Activated CD8-positive, alpha-beta T cell treated with anti-CD3 and anti-CD28 coated beads for 36 hours (primary cell): ENCODE results near the gene KREMEN1. TPM values are rescaled to one million over a fixed set of nuclear protein-coding genes. Genes with fewer than 3 reads are reported as not detected.

Experiments
- ATAC-seq: fragments of 200-7000 bp; cut with Tn5 transposase; one replicate; pipeline ENCODE4 v1.10.0; 2021; ENCODE audit warnings: mild to moderate bottlenecking, moderate library complexity
- CTCF ChIA-PET: fragments of 350-600 bp; sonication (Branson Sonifier 250); formaldehyde crosslinking; loops from one replicate; lab custom pipeline; 2021; ENCODE audit warnings: antibody characterized with exemption; lab: Charles Lee
- POLR2A ChIA-PET: fragments of 350-600 bp; sonication (Branson Sonifier 250); formaldehyde crosslinking; loops from one replicate; lab custom pipeline; 2021; ENCODE audit warnings: antibody characterized with exemption; lab: Charles Lee
- DNase-seq: peaks from one replicate; pipeline ENCODE4 v3.0.0-alpha.2; 2020
- H3K27ac Mint-ChIP-seq: one replicate; pipeline ENCODE4 v1.8.0; 2021; ENCODE audit warnings: mild to moderate bottlenecking, mixed read lengths
- H3K27me3 Mint-ChIP-seq: one replicate; pipeline ENCODE4 v1.8.0; 2021; ENCODE audit warnings: mixed read lengths
- H3K36me3 Mint-ChIP-seq: one replicate; pipeline ENCODE4 v1.8.0; 2021; ENCODE audit warnings: low read depth, mixed read lengths
- H3K4me1 Mint-ChIP-seq: one replicate; pipeline ENCODE4 v1.8.0; 2021; ENCODE audit warnings: low read depth, mixed read lengths
- H3K4me3 Mint-ChIP-seq: one replicate; pipeline ENCODE4 v1.8.0; 2021; ENCODE audit warnings: mild to moderate bottlenecking, moderate library complexity, mixed read lengths
- H3K9me3 Mint-ChIP-seq: one replicate; pipeline ENCODE4 v1.8.0; 2021; ENCODE audit warnings: mixed read lengths
- intact Hi-C: fragments of 100-400 bp; cut with micrococcal nuclease; formaldehyde crosslinking; loops from one replicate; pipeline ENCODE4 v1.10.0; 2022
- total RNA-seq, 2 experiments: library from RNA; stranded (reverse); gene quantifications; one replicate each; pipeline ENCODE4 v1.2.3, GENCODE V29; 2021
- TF ChIP-seq, protein P1 (sequence below): fragments of 200-600 bp; IDR thresholded peaks from one replicate; pipeline ENCODE4 v1.8.0; 2022; ENCODE audit warnings: antibody characterized with exemption, mild to moderate bottlenecking

The KREMEN1 gene
- total RNA-seq, 2 experiments from 2014 or later, result 0.11 to 0.43 TPM

DNA sequence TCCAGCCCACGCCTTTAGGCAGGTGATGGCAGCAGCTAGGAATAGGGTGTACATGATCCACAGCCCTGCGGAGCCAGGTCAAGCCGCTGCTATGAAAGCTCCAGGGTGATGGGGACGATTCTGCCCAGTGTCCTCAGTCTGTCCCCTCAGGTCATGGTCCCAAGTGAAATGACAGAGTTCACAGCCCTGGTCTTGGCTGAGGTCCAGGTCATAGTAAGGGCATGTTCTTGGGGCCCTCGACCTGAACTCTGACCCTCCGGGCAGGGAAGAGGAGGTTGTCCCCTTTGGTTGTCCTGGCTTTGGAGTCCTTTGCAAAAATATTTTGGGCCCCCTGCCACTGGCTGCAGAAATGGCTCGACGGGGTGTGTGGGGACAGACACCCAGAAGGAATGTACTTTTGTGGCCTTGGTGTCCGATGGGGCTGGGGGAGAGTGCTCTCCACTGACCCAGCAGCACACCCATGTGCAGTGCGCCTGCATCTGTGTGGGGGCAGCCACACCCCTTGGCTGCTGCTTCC, 18.5 kb upstream of the KREMEN1 start:
- intact Hi-C loops, result no loop called here
- no peak for DNase-seq
- ChIA-PET CTCF (interaction anchor here (1.3 kb wide), 1 partner anchor 14 kb away, joined by 6 read pairs; no protein-coding TSS in a partner anchor), POLR2A (no interaction called here)
- peaks cover 5% of the 10 kb centered on the region for H3K27me3 Mint-ChIP-seq
- H3K4me1 Mint-ChIP-seq, result no peaks in the 10 kb centered on the region
- peaks cover 2% of the 10 kb centered on the region for H3K36me3 Mint-ChIP-seq
- H3K9me3 Mint-ChIP-seq, result no peaks in the 10 kb centered on the region
- TF ChIP-seq, protein P1, sequence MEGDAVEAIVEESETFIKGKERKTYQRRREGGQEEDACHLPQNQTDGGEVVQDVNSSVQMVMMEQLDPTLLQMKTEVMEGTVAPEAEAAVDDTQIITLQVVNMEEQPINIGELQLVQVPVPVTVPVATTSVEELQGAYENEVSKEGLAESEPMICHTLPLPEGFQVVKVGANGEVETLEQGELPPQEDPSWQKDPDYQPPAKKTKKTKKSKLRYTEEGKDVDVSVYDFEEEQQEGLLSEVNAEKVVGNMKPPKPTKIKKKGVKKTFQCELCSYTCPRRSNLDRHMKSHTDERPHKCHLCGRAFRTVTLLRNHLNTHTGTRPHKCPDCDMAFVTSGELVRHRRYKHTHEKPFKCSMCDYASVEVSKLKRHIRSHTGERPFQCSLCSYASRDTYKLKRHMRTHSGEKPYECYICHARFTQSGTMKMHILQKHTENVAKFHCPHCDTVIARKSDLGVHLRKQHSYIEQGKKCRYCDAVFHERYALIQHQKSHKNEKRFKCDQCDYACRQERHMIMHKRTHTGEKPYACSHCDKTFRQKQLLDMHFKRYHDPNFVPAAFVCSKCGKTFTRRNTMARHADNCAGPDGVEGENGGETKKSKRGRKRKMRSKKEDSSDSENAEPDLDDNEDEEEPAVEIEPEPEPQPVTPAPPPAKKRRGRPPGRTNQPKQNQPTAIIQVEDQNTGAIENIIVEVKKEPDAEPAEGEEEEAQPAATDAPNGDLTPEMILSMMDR, result no peak
- H3K4me3 Mint-ChIP-seq, result no peak overlapping the region
- no peak for ATAC-seq
- H3K27ac Mint-ChIP-seq, result no peak overlapping the region

DNA sequence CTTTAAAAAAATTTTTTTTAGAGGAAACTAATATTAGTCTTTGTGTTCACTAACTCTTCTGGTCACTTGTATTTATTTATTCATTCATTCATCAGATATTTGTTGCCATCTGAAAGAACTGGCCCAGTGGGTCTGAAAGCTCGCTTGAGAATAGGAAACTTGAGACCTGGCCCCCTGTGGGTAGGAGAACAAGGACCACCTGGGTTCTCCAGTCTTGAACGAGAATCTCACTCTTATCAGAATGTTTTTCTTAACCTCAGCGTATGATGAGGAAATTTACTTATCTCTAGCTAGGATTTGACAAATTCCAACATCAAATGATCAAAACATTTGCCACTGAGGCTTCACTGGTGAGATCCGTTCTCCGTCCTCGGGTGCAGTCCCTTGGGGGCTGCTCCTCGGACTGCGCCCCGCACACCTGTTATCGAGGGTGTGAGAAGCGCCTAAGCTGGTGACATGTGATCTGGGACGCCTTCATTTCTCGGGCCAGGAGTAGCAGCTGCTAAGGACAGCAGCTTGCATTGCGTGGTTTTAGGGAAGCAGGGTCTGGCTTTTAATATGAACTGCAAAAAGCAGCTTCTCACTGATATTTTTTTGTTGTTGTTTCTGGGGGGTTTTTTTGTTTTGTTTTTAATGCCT, 17.5 kb upstream of the KREMEN1 start:
- ATAC-seq (no peak), DNase-seq (no peak)
- no peaks in the 10 kb centered on the region for H3K9me3 Mint-ChIP-seq
- H3K4me3 Mint-ChIP-seq, result no peak overlapping the region
- no peaks in the 10 kb centered on the region for H3K4me1 Mint-ChIP-seq
- H3K27me3 Mint-ChIP-seq, result peaks cover 8% of the 10 kb centered on the region
- intact Hi-C loops, result no loop called here
- H3K27ac Mint-ChIP-seq, result no peak overlapping the region
- TF ChIP-seq, protein P1, result no peak
- ChIA-PET CTCF (interaction anchor here (0.7 to 1.9 kb wide), 3 partner anchors 15 to 200 kb away, joined by 3 to 6 read pairs (median 5); no protein-coding TSS in a partner anchor), POLR2A (no interaction called here)
- H3K36me3 Mint-ChIP-seq, result peaks cover 1% of the 10 kb centered on the region

DNA sequence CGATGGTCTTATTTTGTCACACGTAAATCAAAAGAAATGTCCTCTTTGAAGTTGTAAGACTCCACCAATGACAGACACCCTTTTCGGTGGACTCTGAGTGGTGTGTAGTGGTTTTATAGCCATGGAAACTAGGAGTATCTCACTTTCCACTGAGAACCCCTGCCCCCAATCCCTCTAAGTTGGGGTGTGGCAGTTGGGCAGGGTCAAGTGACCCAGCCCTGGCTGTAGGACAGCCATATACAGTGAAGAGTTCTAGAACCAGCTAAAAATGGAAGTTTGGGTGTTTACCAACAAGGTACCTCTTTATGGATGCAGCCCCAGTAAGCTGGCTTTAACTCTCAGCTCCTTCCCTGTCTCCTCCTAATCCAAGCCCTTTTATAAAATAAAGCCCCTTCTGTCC, 16.4 kb upstream of the KREMEN1 start:
- TF ChIP-seq, protein P1, result no peak
- ChIA-PET CTCF (interaction anchor here (1.0 to 1.9 kb wide), 2 partner anchors 9 to 98 kb away, joined by 4 to 5 read pairs; no protein-coding TSS in a partner anchor), POLR2A (no interaction called here)
- intact Hi-C loops, result no loop called here
- Mint-ChIP-seq H3K4me1 (no peaks in the 10 kb centered on the region), H3K27me3 (peaks cover 10% of the 10 kb centered on the region), H3K4me3 (no peak overlapping the region), H3K36me3 (no peaks in the 10 kb centered on the region), H3K27ac (no peak overlapping the region), H3K9me3 (no peaks in the 10 kb centered on the region)
- ATAC-seq, result no peak
- no peak for DNase-seq

DNA sequence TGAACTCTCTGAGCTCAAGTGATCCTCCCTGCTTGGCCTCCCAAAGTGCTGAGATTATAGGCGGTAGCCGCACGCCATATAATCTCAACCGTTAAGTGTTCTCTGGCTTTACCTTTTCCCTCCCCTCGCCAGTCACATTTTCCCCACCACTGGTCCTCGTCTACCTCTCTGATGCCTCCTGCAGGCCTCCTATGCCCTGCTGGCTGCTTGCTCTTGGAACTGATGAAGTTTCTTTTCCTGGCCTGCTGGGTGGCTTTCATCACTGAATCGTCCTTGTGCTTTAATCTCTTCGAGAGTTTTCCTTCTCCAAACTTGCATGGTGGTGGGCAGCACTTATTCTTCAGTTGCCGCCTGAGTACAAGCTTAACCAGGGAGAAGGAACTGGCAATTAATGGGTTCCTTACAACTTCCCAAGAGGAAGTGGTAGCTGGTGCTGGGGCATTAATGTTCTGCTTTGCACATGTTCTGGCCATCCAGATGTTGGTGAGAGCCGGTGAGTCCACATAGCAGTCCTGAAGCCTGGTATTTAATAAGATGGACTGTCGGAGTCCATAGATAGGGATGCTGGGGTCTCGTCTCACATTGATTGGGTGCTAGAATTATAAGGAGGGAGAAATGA, 12.5 kb upstream of the KREMEN1 start:
- ChIA-PET CTCF (no interaction called here), POLR2A (no interaction called here)
- TF ChIP-seq, protein P1, result no peak
- intact Hi-C loops, result no loop called here
- Mint-ChIP-seq H3K4me3 (no peak overlapping the region), H3K36me3 (no peaks in the 10 kb centered on the region), H3K27ac (no peak overlapping the region), H3K27me3 (peaks cover 22% of the 10 kb centered on the region), H3K4me1 (peaks cover 3% of the 10 kb centered on the region), H3K9me3 (no peaks in the 10 kb centered on the region)
- no peak for DNase-seq
- ATAC-seq, result no peak

DNA sequence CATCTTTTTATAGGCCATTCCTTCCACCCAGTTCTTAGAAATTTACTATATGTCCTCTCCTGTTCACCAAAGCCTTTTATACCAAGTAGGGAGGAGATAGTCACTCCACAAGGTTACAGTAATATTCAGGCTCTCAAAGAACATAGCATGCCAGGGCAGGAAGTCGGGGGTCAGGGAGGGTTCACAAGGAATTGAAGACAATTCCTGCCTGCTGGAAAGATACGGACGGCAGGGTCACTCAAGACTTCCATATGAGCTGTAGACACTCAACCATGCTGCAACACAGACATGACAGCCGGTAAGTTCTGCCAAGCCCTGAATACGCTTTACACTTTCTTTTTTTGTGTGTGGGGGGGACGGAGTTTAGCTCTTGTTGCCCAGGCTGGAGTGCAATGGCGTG, 11.9 kb upstream of the KREMEN1 start:
- CTCF ChIA-PET, result no interaction called here
- H3K9me3 Mint-ChIP-seq, result no peaks in the 10 kb centered on the region
- TF ChIP-seq, protein P1, result no peak
- no peak overlapping the region for H3K27ac Mint-ChIP-seq
- H3K36me3 Mint-ChIP-seq, result no peaks in the 10 kb centered on the region
- POLR2A ChIA-PET, result no interaction called here
- no peak for ATAC-seq
- intact Hi-C loops, result no loop called here
- H3K27me3 Mint-ChIP-seq, result peaks cover 23% of the 10 kb centered on the region
- no peak overlapping the region for H3K4me3 Mint-ChIP-seq
- no peak for DNase-seq
- H3K4me1 Mint-ChIP-seq, result peaks cover 6% of the 10 kb centered on the region
